Measurements from ENCODE around the gene PPFIBP1. TPM values are rescaled to one million over a fixed set of nuclear protein-coding genes. Genes with fewer than 3 reads are reported as not detected.
"Not testable (repeated sequence)": the region's sequence is repeated elsewhere in the genome, so short reads cannot be mapped to it uniquely, and the experiment has no call there.

Gene PPFIBP1
- total and polyA plus RNA-seq, 10 donors = 3.7 to 182 (median 92.4) TPM

GRCh38 chr12:27653661-27654060 is 129.7 kb downstream of the PPFIBP1 start:
- peaks cover 0 to 25% (median 0%) of the 10 kb centered on the region in 6 donors for H3K36me3 ChIP-seq
- H3K4me3 ChIP-seq = no peak overlapping the region
- no peak for DNase-seq
- H3K9me3 ChIP-seq = no peaks in the 10 kb centered on the region
- H3K27me3 ChIP-seq (replicated peaks in 1 of 7) = no peaks in the 10 kb centered on the region
- TF ChIP-seq CTCF (IDR thresholded peaks at IDR 0.05 in 8 of 11, conservative IDR thresholded peaks at IDR 0.05 in 3 of 11) (no peak), POLR2A (IDR thresholded peaks at IDR 0.05) (no peak)
- peaks cover 0 to 16% (median 0%) of the 10 kb centered on the region in 6 donors for H3K4me1 ChIP-seq
- intact Hi-C loops (cut with DNase I; ENCODE audit: low total_unique reads) = loop anchor here (5.0 kb wide), 1 partner anchor 216 kb away; no protein-coding TSS in a partner anchor
- no peak overlapping the region for H3K27ac ChIP-seq

- H3K27ac ChIP-seq; H3K9me3 ChIP-seq; intact Hi-C loops (cut with DNase I; ENCODE audit: low total_unique reads); H3K4me3 ChIP-seq; DNase-seq; H3K27me3 ChIP-seq (replicated peaks in 1 of 7): not testable (repeated sequence)
- peaks cover 0 to 33% (median under 1%) of the 10 kb centered on the region in 6 donors for H3K36me3 ChIP-seq
- 69 to 77% (median 74%) methylated on average over 3 of the region's 3 CpGs for WGBS, 5 donors
- H3K4me1 ChIP-seq = peaks cover 0 to 16% (median 0%) of the 10 kb centered on the region in 6 donors
Measured at GRCh38 chr12:27655476-27655875, 131.5 kb downstream of the PPFIBP1 start.

DNA sequence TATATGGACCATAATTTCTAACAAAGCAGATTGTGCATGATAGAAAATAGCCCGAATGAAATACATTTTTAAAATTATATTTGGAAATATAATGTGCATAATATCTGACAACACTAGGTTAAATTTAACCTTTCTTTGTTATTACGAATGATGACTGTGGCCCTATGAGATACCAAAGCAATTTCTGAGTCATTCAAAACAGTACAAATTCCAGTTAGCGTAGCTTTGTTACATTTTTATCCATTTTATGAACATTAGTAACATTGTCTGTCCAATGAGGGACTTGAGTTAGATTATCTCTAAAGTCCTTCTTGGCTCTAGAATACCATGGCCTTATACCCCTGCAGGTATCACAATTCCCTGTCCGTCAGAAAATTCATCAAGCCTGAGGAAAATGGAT is 133.3 kb downstream of the PPFIBP1 start:
- Histone ChIP-seq H3K36me3 (peaks cover 0 to 45% (median 7%) of the 10 kb centered on the region in 6 donors), H3K27me3 (replicated peaks in 1 of 7) (no peaks in the 10 kb centered on the region), H3K4me1 (peaks cover 0 to 11% (median 0%) of the 10 kb centered on the region in 6 donors), H3K4me3 (no peak overlapping the region), H3K27ac (no peak overlapping the region), H3K9me3 (no peaks in the 10 kb centered on the region)
- intact Hi-C loops (cut with DNase I; ENCODE audit: low total_unique reads) = no loop called here
- WGBS, 5 donors = 80 to 97% (median 94%) methylated on average over 4 of the region's 4 CpGs
- TF ChIP-seq CTCF (IDR thresholded peaks at IDR 0.05 in 8 of 11, conservative IDR thresholded peaks at IDR 0.05 in 3 of 11) = no peak
- no peak for TF ChIP-seq POLR2AphosphoS5 (IDR thresholded peaks at IDR 0.05)
- TF ChIP-seq POLR2A (IDR thresholded peaks at IDR 0.05) = no peak
- no peak for DNase-seq

DNA sequence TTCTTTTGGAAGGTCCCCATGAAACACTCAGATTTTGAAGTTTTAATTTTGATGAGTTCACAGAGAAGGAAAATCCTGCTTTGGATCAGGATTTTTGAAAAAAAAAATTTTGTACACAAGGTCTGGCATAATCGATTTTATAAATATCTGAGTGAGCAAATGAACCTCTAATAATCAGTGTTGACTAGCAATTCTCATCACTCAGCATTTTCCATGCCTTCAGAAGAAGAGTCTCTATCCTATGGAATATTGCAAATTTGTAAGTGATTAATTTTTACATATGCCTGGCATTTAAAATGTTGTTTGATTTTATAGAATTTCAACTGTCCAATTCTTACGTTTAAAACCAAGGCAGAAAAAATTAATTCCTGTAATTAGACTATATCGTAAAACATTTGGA is 141.7 kb downstream of the PPFIBP1 start:
- H3K27ac ChIP-seq = no peak overlapping the region
- DNase-seq = no peak
- no peaks in the 10 kb centered on the region for H3K9me3 ChIP-seq
- no peak for TF ChIP-seq POLR2A (IDR thresholded peaks at IDR 0.05)
- TF ChIP-seq POLR2AphosphoS5 (IDR thresholded peaks at IDR 0.05) = no peak
- no peak for TF ChIP-seq CTCF (IDR thresholded peaks at IDR 0.05 in 8 of 11, conservative IDR thresholded peaks at IDR 0.05 in 3 of 11)
- peaks cover 0 to 77% (median 26%) of the 10 kb centered on the region in 6 donors for H3K36me3 ChIP-seq
- H3K4me1 ChIP-seq = no peaks in the 10 kb centered on the region
- H3K27me3 ChIP-seq (replicated peaks in 1 of 7) = no peaks in the 10 kb centered on the region
- no peak overlapping the region for H3K4me3 ChIP-seq
- WGBS, 5 donors = 78 to 96% (median 91%) methylated on average over 3 of the region's 3 CpGs
- intact Hi-C loops (cut with DNase I; ENCODE audit: low total_unique reads) = no loop called here

DNA sequence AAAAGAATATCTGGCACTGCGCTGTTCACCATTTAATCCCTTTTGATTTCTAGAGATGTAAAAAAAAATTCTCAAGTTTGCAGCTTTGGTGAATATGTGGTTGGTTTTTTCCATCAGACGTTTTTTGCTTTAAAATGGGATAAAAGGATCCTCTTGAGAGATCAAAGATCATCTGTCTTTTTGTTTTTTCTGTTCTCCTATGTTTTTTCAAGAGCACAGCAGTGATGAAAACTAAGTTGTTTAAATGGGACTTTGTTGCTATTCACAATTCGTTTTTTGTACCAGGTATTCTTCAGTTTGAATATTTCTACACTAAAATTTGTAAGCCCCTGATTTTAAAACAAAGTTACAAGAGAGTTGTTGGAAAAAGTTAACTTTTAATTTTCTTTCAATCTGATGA is 142.5 kb downstream of the PPFIBP1 start:
- intact Hi-C loops (cut with DNase I; ENCODE audit: low total_unique reads) = no loop called here
- Histone ChIP-seq H3K27ac (no peak overlapping the region), H3K4me3 (no peak overlapping the region), H3K27me3 (replicated peaks in 1 of 7) (no peaks in the 10 kb centered on the region), H3K9me3 (no peaks in the 10 kb centered on the region), H3K36me3 (peaks cover 0 to 72% (median 24%) of the 10 kb centered on the region in 6 donors), H3K4me1 (no peaks in the 10 kb centered on the region)
- no peak for DNase-seq
- TF ChIP-seq CTCF (IDR thresholded peaks at IDR 0.05 in 8 of 11, conservative IDR thresholded peaks at IDR 0.05 in 3 of 11) (no peak), POLR2A (IDR thresholded peaks at IDR 0.05) (no peak), POLR2AphosphoS5 (IDR thresholded peaks at IDR 0.05) (no peak)
- 40 to 60% (median 46%) methylated on average over 3 of the region's 3 CpGs for WGBS, 5 donors
